NOMO-1 (cell line): Measurements from ENCODE around the gene ZNF397.
A peak's percentile ranks its signal among the peaks of the same experiment; 100 is the strongest.
"Not testable (repeated sequence)": the region's sequence is repeated elsewhere in the genome, so short reads cannot be mapped to it uniquely, and the experiment has no call there.

Experiments
- DNase-seq, 2 experiments: peaks; one replicate each; lab custom pipeline; 2025; ENCODE audit not compliant: unreplicated experiment in 2 of 2; lab: John Stamatoyannopoulos, UW

Gene ZNF397

GRCh38 chr18:35240664-35241447 lies at the start of gene ZNF397:
Gene ZNF397 (plus strand): TSS chr18:35241034. CDS start chr18:35242471, 1,437 bp downstream.
- peak; percentile 95 to 98 for DNase-seq

GRCh38 chr18:35191698-35192025 lies 49.2 kb upstream of the ZNF397 start:
- DNase-seq: no peak

GRCh38 chr18:35192415-35192814 lies 48.4 kb upstream of the ZNF397 start:
- no peak for DNase-seq

- DNase-seq: no peak
Measured at GRCh38 chr18:35193316-35193715, 47.5 kb upstream of the ZNF397 start.

GRCh38 chr18:35197296-35197695 lies 43.5 kb upstream of the ZNF397 start:
- no peak for DNase-seq

GRCh38 chr18:35201256-35201931 lies 39.4 kb upstream of the ZNF397 start:
- DNase-seq: no peak

- DNase-seq: no peak
Measured at GRCh38 chr18:35203067-35203466, 37.8 kb upstream of the ZNF397 start.

GRCh38 chr18:35205199-35205712 lies 35.6 kb upstream of the ZNF397 start:
- no peak for DNase-seq

- not testable (repeated sequence) for DNase-seq
Measured at GRCh38 chr18:35205746-35206458, 34.9 kb upstream of the ZNF397 start.

GRCh38 chr18:35215026-35215425 lies 25.8 kb upstream of the ZNF397 start:
- no peak for DNase-seq

- not testable (repeated sequence) for DNase-seq
Measured at GRCh38 chr18:35216611-35217010, 24.2 kb upstream of the ZNF397 start.

- DNase-seq: peak in 1 of 2 experiments; percentile 1
Measured at GRCh38 chr18:35219331-35219730, 21.5 kb upstream of the ZNF397 start.

- no peak for DNase-seq
Measured at GRCh38 chr18:35220424-35220823, 20.4 kb upstream of the ZNF397 start.

GRCh38 chr18:35223797-35224196 lies 17.0 kb upstream of the ZNF397 start:
- no peak for DNase-seq

GRCh38 chr18:35227254-35227653 lies 13.6 kb upstream of the ZNF397 start:
- DNase-seq: no peak

- DNase-seq: peak; percentile 67 to 78
Measured at GRCh38 chr18:35231052-35231451, 9.8 kb upstream of the ZNF397 start.

GRCh38 chr18:35236571-35237363 lies 4.1 kb upstream of the ZNF397 start:
- DNase-seq: no peak

- no peak for DNase-seq
Measured at GRCh38 chr18:35239314-35239713, 1.5 kb upstream of the ZNF397 start.

- peak in 1 of 2 experiments; percentile 51 for DNase-seq
Measured at GRCh38 chr18:35241448-35241804, 592 bp downstream of the ZNF397 start.

GRCh38 chr18:35242426-35242825 lies 1.6 kb downstream of the ZNF397 start:
- DNase-seq: no peak

GRCh38 chr18:35244671-35245070 lies 3.8 kb downstream of the ZNF397 start:
- no peak for DNase-seq
